A549 (cell line): Measurements from ENCODE around the gene CYB5B. TPM values are rescaled to one million over a fixed set of nuclear protein-coding genes. Genes with fewer than 3 reads are reported as not detected.

Experiments used
- ATAC-seq, 2 experiments: fragments of 200-7000 bp in 1 of 2; fragments of >200 bp in 1 of 2; cut with Nextera tagmentation in 1 of 2; cut with Tn5 transposase in 1 of 2; 3 replicates each; pipeline versions ENCODE4 v1.8.0 to v1.9.1; 2018 to 2020; ENCODE audit warnings: mild to moderate bottlenecking in 1 of 2, moderate library complexity in 1 of 2
- CTCF ChIA-PET: fragments of 300-600 bp; sonication (Branson Sonifier 250); formaldehyde crosslinking; extraction: SDS; loops from one replicate; lab custom pipeline; 2021; ENCODE audit warnings: antibody characterized with exemption, inconsistent platforms; lab: Yijun Ruan, JAX
- POLR2A ChIA-PET: fragments of 350-600 bp; formaldehyde crosslinking; extraction: SDS; loops from one replicate; lab custom pipeline; 2021; ENCODE audit warnings: antibody characterized with exemption, inconsistent platforms; lab: Yijun Ruan, JAX
- DNase-seq, 2 experiments: peaks; one replicate each; pipeline versions ENCODE4 v3.0.0 to v3.0.0-alpha.2; 2011 to 2016; ENCODE audit warnings: low read depth in 1 of 2, low spot score in 1 of 2
- FAIRE-seq: peaks from 2 replicates; lab custom pipeline; 2011; peaks lifted over from hg19 to GRCh38; lab: Jason Lieb, UNC
- H3K27ac ChIP-seq, 2 experiments: fragments of >200 bp; sonication (Bioruptor Twin); formaldehyde crosslinking; 3 replicates each; pipeline ENCODE4 v1.5.1; 2016 to 2017
- H3K4me1 ChIP-seq: fragments of >200 bp; sonication (Bioruptor Twin); formaldehyde crosslinking; 3 replicates; pipeline ENCODE4 v1.6.1; 2016
- H3K4me2 ChIP-seq: fragments of >200 bp; sonication (Bioruptor Twin); formaldehyde crosslinking; 3 replicates; pipeline ENCODE4 v1.6.1; 2016
- H3K4me3 ChIP-seq: fragments of >200 bp; sonication (Bioruptor Twin); formaldehyde crosslinking; 3 replicates; pipeline ENCODE4 v1.5.1; 2016
- H3K9me3 ChIP-seq: fragments of >200 bp; sonication (Bioruptor Twin); formaldehyde crosslinking; 3 replicates; pipeline ENCODE4 v1.6.1; 2016
- ATOH8 ChIP-seq: fragments of 250-450 bp; sonication (Bioruptor Pico); IDR thresholded peaks from 2 replicates; pipeline ENCODE4 v1.5.0; 2020; ENCODE audit warnings: low read depth, mild to moderate bottlenecking, moderate library complexity
- CBX2 ChIP-seq: fragments of 200-600 bp; sonication (generic); IDR thresholded peaks from 2 replicates; pipeline ENCODE4 v1.6.1; 2016; ENCODE audit warnings: low read depth, mild to moderate bottlenecking, borderline replicate concordance
- CBX8 ChIP-seq: fragments of 200-600 bp; sonication (generic); IDR thresholded peaks from 2 replicates; pipeline ENCODE4 v1.6.1; 2016
- CEBPB ChIP-seq, 2 experiments: fragments of >200 bp in 1 of 2; sonication (Bioruptor Twin) in 1 of 2; formaldehyde crosslinking in 1 of 2; IDR thresholded peaks; 2 replicates each; pipeline ENCODE4 v1.6.1; 2012 to 2016
- CHD2 ChIP-seq: fragments of 150-350 bp; IDR thresholded peaks from 2 replicates; pipeline ENCODE4 v1.6.1; 2014; ENCODE audit warnings: low read length; ENCODE audit not compliant: partially characterized antibody
- CHD4 ChIP-seq: fragments of 200-600 bp; sonication (generic); IDR thresholded peaks from 2 replicates; pipeline ENCODE4 v1.6.1; 2016; ENCODE audit warnings: antibody characterized with exemption, mild to moderate bottlenecking, borderline replicate concordance
- FOSL2 ChIP-seq, 2 experiments: fragments of 450-650 bp in 1 of 2; fragments of >200 bp in 1 of 2; sonication (Bioruptor Twin) in 1 of 2; formaldehyde crosslinking; IDR thresholded peaks; 2 replicates each; pipeline versions ENCODE4 v1.5.0 to v1.6.1; 2016 to 2020; ENCODE audit warnings: mild to moderate bottlenecking in 1 of 2, moderate library complexity in 1 of 2
- HDAC2 ChIP-seq: fragments of 200-600 bp; sonication (generic); IDR thresholded peaks from 2 replicates; pipeline ENCODE4 v1.6.1; 2016
- HMGXB4 ChIP-seq: fragments of 250-450 bp; sonication (Bioruptor Pico); IDR thresholded peaks from 2 replicates; pipeline ENCODE4 v1.5.0; 2021; ENCODE audit warnings: mild to moderate bottlenecking, moderate library complexity, borderline replicate concordance
- HOXB13 ChIP-seq: fragments of 250-450 bp; sonication (Bioruptor Pico); IDR thresholded peaks from 2 replicates; pipeline ENCODE4 v1.5.0; 2020; ENCODE audit warnings: low read depth, mild to moderate bottlenecking, moderate library complexity
- KDM1A ChIP-seq: fragments of 200-600 bp; sonication (generic); IDR thresholded peaks from 2 replicates; pipeline ENCODE4 v1.6.1; 2016; ENCODE audit warnings: low read depth, mild to moderate bottlenecking
- MAFK ChIP-seq: fragments of 450-650 bp; IDR thresholded peaks from 2 replicates; pipeline ENCODE4 v1.6.1; 2014; ENCODE audit not compliant: partially characterized antibody
- NR3C1 ChIP-seq: fragments of >200 bp; sonication (Bioruptor Twin); formaldehyde crosslinking; IDR thresholded peaks from 3 replicates; pipeline ENCODE4 v1.6.1; 2017
- SMC3 ChIP-seq: fragments of >200 bp; sonication (Bioruptor Twin); formaldehyde crosslinking; IDR thresholded peaks from 3 replicates; pipeline ENCODE4 v1.6.1; 2018; ENCODE audit warnings: inconsistent platforms
- SREBF2 ChIP-seq: fragments of 450-650 bp; IDR thresholded peaks from 2 replicates; pipeline ENCODE4 v1.6.1; 2014; ENCODE audit warnings: mild to moderate bottlenecking, moderate library complexity
- TFCP2L1 ChIP-seq: fragments of 250-450 bp; sonication (Bioruptor Pico); IDR thresholded peaks from 2 replicates; pipeline ENCODE4 v1.5.0; 2021; ENCODE audit warnings: mild to moderate bottlenecking
- ZC3H11A ChIP-seq: fragments of 450-650 bp; IDR thresholded peaks from 2 replicates; pipeline ENCODE4 v1.6.1; 2014; ENCODE audit warnings: antibody characterized with exemption, mild to moderate bottlenecking
- WGBS: methylation state at CpG from one replicate; pipeline ENCODE4 v1.1.6; 2017; ENCODE audit errors: missing lambda C conversion rate; 5-methylcytosine and 5-hydroxymethylcytosine counted together
- polyA plus RNA-seq, 4 experiments: library from polyadenylated mRNA; depleted of rRNA in 3 of 4; stranded (reverse); fragments of >200 nt; fragmentation: RNase III in 1 of 4; extraction: RNeasy Plus Mini Kit Qiagen cat#74134 plus additional on column Dnase treatment in 1 of 4; gene quantifications; 2 replicates in 3 of 4; 3 replicates in 1 of 4; pipeline ENCODE4 v1.2.3, GENCODE V29; 2011 to 2017
- TF ChIP-seq, protein P1 (sequence below): IDR thresholded peaks from 2 replicates; pipeline ENCODE4 v1.6.1; 2012
- TF ChIP-seq, protein P2 (sequence below): fragments of 150-350 bp; IDR thresholded peaks from 2 replicates; pipeline ENCODE4 v1.6.1; 2014; ENCODE audit warnings: low read depth, mild to moderate bottlenecking, low read length
- TF ChIP-seq, protein P3 (sequence below): fragments of 200-600 bp; sonication (generic); IDR thresholded peaks from 2 replicates; pipeline ENCODE4 v1.6.1; 2016; ENCODE audit warnings: antibody characterized with exemption, mild to moderate bottlenecking, moderate library complexity

Gene CYB5B
- polyA plus RNA-seq, 2 of the 4 experiments (the other 2 are of a cell fraction): 248 to 477 TPM

DNA sequence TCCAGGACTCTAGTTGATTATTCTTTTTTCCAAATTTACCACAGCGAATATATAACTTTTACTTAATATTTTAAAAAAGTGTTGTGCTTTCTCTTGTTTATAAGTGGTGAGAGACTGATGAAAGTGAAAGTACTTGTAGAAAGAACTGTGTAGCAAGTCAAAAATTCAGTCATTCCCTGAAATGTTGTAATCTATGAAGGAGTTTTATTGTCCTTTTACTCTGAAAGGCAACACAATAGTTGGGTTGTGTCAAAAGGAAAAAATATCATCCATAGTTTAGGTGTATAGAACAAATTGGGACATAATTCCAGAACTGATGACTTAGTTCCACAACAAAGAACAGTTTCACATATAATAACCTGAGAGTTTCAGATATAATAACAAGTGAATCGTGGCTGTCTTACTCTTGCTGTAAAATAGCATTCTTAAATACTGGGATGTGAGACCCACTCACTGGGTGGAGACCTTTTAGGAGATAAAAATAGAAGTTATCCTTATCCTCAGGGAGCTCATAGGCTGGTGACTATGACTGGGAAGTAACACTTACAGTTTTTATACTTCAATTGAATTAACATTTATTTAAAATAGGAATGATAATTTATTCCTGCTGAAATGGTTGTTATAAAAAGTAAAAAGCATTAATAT lies 20.6 kb downstream of the CYB5B start:
- H3K4me1 ChIP-seq: peaks cover 57% of the 10 kb centered on the region
- POLR2A ChIA-PET: no interaction called here
- no peaks in the 10 kb centered on the region for H3K9me3 ChIP-seq
- WGBS: 42% methylated on average over 2 of the region's 2 CpGs
- no peak for TF ChIP-seq CHD4
- peak overlapping the region; percentile 42 to 59; a peak in 4 of 6 replicates for H3K27ac ChIP-seq
- FAIRE-seq: no peak
- peak overlapping the region; percentile 79 for H3K4me2 ChIP-seq
- CTCF ChIA-PET: interaction anchor here (0.8 to 0.9 kb wide), 2 partner anchors 10 to 46 kb away, joined by 3 to 4 read pairs; no protein-coding TSS in a partner anchor
- peak overlapping the region; percentile 12; the same call in 1 of the 3 replicates for H3K4me3 ChIP-seq
- ATAC-seq: no peak
- DNase-seq: no peak

DNA sequence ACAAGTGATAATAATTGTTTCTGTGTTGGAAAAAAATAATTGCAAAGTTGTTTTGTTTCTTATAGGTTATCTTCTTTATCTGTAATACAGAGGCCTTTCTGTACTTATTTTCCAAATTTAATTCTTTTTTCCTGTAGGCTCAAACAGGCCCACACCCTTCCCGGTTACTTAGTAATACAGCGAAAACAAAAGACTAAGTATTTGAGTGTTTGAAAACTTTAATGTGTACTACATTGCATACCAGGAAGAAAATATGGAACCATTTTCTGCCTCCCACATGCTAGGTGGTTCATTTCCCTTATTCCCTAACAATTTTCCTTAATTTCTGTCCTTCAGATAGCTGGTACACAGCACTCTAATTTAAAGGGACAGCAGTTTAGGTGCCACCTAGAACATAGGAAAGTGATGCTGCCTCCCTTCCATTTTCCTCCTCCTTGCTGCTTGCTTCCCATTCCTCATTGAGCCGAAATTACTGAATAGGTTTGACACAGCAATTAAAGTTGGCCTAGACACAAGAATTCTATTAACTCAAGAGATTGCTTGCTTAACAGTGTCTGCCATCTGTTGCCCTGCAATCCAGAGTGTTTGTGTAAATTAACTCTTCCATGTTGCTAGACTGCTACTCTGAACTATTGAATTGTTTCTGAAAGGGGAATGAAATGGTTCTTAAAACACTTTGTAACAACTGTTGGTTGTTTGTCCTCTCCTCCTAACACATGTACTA lies 24.2 kb downstream of the CYB5B start:
- no peak for TF ChIP-seq HDAC2
- no peak for TF ChIP-seq CEBPB (IDR thresholded peaks at IDR 0.05)
- TF ChIP-seq, protein P1, sequence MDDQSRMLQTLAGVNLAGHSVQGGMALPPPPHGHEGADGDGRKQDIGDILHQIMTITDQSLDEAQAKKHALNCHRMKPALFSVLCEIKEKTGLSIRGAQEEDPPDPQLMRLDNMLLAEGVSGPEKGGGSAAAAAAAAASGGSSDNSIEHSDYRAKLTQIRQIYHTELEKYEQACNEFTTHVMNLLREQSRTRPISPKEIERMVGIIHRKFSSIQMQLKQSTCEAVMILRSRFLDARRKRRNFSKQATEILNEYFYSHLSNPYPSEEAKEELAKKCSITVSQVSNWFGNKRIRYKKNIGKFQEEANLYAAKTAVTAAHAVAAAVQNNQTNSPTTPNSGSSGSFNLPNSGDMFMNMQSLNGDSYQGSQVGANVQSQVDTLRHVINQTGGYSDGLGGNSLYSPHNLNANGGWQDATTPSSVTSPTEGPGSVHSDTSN: no peak
- no peak for TF ChIP-seq ATOH8 (CRISPR knock-in tag)
- TF ChIP-seq SREBF2: no peak
- TF ChIP-seq, protein P2, sequence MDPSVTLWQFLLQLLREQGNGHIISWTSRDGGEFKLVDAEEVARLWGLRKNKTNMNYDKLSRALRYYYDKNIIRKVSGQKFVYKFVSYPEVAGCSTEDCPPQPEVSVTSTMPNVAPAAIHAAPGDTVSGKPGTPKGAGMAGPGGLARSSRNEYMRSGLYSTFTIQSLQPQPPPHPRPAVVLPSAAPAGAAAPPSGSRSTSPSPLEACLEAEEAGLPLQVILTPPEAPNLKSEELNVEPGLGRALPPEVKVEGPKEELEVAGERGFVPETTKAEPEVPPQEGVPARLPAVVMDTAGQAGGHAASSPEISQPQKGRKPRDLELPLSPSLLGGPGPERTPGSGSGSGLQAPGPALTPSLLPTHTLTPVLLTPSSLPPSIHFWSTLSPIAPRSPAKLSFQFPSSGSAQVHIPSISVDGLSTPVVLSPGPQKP: no peak
- TF ChIP-seq SMC3: no peak
- TF ChIP-seq TFCP2L1 (CRISPR knock-in tag): no peak
- no peak for TF ChIP-seq NR3C1
- TF ChIP-seq ZC3H11A: no peak
- no peak for TF ChIP-seq FOSL2 (IDR thresholded peaks at IDR 0.05)
- TF ChIP-seq FOSL2 (CRISPR knock-in tag; IDR thresholded peaks at IDR 0.05): no peak
- no peak for TF ChIP-seq CHD2
- TF ChIP-seq, protein P3, sequence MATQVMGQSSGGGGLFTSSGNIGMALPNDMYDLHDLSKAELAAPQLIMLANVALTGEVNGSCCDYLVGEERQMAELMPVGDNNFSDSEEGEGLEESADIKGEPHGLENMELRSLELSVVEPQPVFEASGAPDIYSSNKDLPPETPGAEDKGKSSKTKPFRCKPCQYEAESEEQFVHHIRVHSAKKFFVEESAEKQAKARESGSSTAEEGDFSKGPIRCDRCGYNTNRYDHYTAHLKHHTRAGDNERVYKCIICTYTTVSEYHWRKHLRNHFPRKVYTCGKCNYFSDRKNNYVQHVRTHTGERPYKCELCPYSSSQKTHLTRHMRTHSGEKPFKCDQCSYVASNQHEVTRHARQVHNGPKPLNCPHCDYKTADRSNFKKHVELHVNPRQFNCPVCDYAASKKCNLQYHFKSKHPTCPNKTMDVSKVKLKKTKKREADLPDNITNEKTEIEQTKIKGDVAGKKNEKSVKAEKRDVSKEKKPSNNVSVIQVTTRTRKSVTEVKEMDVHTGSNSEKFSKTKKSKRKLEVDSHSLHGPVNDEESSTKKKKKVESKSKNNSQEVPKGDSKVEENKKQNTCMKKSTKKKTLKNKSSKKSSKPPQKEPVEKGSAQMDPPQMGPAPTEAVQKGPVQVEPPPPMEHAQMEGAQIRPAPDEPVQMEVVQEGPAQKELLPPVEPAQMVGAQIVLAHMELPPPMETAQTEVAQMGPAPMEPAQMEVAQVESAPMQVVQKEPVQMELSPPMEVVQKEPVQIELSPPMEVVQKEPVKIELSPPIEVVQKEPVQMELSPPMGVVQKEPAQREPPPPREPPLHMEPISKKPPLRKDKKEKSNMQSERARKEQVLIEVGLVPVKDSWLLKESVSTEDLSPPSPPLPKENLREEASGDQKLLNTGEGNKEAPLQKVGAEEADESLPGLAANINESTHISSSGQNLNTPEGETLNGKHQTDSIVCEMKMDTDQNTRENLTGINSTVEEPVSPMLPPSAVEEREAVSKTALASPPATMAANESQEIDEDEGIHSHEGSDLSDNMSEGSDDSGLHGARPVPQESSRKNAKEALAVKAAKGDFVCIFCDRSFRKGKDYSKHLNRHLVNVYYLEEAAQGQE: no peak
- TF ChIP-seq CBX2: no peak
- TF ChIP-seq MAFK: no peak
- no peak for TF ChIP-seq HOXB13 (CRISPR knock-in tag)
- TF ChIP-seq CBX8: no peak
- TF ChIP-seq HMGXB4 (CRISPR knock-in tag): no peak
- no peak for TF ChIP-seq KDM1A
- TF ChIP-seq, all 56 proteins: peak for 0
- WGBS: 70% methylated on average over 3 of the region's 3 CpGs
- H3K9me3 ChIP-seq: no peaks in the 10 kb centered on the region
- DNase-seq: peak in 1 of 2 experiments; percentile 29
- H3K4me1 ChIP-seq: peaks cover 50% of the 10 kb centered on the region
- ATAC-seq: peak in 1 of 2 experiments; percentile 15; a peak in 1 of 6 replicates
- H3K4me2 ChIP-seq: peak overlapping the region; percentile 24; the same call in 2 of the 3 replicates
- FAIRE-seq: no peak
- no peak overlapping the region for H3K4me3 ChIP-seq
- peak overlapping the region in 1 of 2 experiments; percentile 27; a peak in 2 of 6 replicates for H3K27ac ChIP-seq
- CTCF ChIA-PET: interaction anchor here (1.5 to 2.0 kb wide), 2 partner anchors 14 to 52 kb away, joined by 4 to 5 read pairs; no protein-coding TSS in a partner anchor
- POLR2A ChIA-PET: no interaction called here
